22Rv1 (cell line): ENCODE results near the gene VARS2.

ENCODE experiments used
- H3K27ac ChIP-seq: fragments of 450-650 bp; 2 replicates; pipeline ENCODE4 v1.5.1; 2017
- CTCF ChIP-seq: fragments of 450-650 bp; IDR thresholded peaks from 2 replicates; pipeline ENCODE4 v1.5.1; 2017; ENCODE audit warnings: mild to moderate bottlenecking
- ZFX ChIP-seq: fragments of 450-650 bp; IDR thresholded peaks from 2 replicates; pipeline ENCODE4 v1.6.1; 2017; ENCODE audit warnings: antibody characterized with exemption, borderline replicate concordance

The VARS2 gene

GRCh38 chr6:30875244-30876038 lies 38.6 kb upstream of the VARS2 start:
- no peak for TF ChIP-seq ZFX
- no peak for TF ChIP-seq CTCF
- H3K27ac ChIP-seq: peak overlapping the region; percentile 69

GRCh38 chr6:30876039-30876730 lies 37.9 kb upstream of the VARS2 start:
- H3K27ac ChIP-seq: peak overlapping the region; percentile 69
- TF ChIP-seq ZFX: no peak
- no peak for TF ChIP-seq CTCF

GRCh38 chr6:30877419-30878262 lies 36.4 kb upstream of the VARS2 start:
- H3K27ac ChIP-seq: peak overlapping the region; percentile 69
- TF ChIP-seq CTCF: peak; percentile 96
- no peak for TF ChIP-seq ZFX

GRCh38 chr6:30879684-30880427 lies 34.2 kb upstream of the VARS2 start:
- H3K27ac ChIP-seq: no peak overlapping the region
- TF ChIP-seq ZFX: no peak
- TF ChIP-seq CTCF: no peak

GRCh38 chr6:30880698-30881252 lies 33.3 kb upstream of the VARS2 start:
- TF ChIP-seq CTCF (no peak), ZFX (no peak)
- H3K27ac ChIP-seq: no peak overlapping the region

GRCh38 chr6:30881392-30882203 lies 32.4 kb upstream of the VARS2 start:
- H3K27ac ChIP-seq: no peak overlapping the region; the same call in 1 of the 2 replicates
- TF ChIP-seq CTCF (no peak), ZFX (no peak)
